Ovary (tissue), 9 donors: ENCODE results near the gene KRT79. TPM values are rescaled to one million over a fixed set of nuclear protein-coding genes. Genes with fewer than 3 reads are reported as not detected.

Experiments
- DNase-seq, 5 donors: peaks; one replicate each; pipeline ENCODE4 v3.0.0-alpha.2; 2019 to 2020
- H3K27ac ChIP-seq, 2 donors: fragments of 200-600 bp; one replicate each; pipeline versions ENCODE4 v1.5.1 to v1.8.0; 2019 to 2022
- H3K27me3 ChIP-seq: fragments of 200-600 bp; one replicate; pipeline ENCODE4 v1.8.0; 2022
- H3K36me3 ChIP-seq: fragments of 200-600 bp; sonication (generic); one replicate; pipeline ENCODE4 v1.5.1; 2019
- H3K4me1 ChIP-seq: one replicate; pipeline ENCODE4 v1.8.1; 2013; ENCODE audit warnings: mild to moderate bottlenecking, moderate library complexity; ENCODE audit not compliant: insufficient read depth
- H3K4me3 ChIP-seq: fragments of 200-600 bp; sonication (generic); one replicate; pipeline ENCODE4 v1.5.1; 2017
- H3K9me3 ChIP-seq, 2 donors: fragments of 200-600 bp in 1 of 2; sonication (generic) in 1 of 2; one replicate each; pipeline versions ENCODE4 v1.5.1 to v1.8.1; 2013 to 2019; ENCODE audit warnings: mild to moderate bottlenecking in 1 of 2, moderate library complexity in 1 of 2
- EP300 ChIP-seq: sonication (generic); formaldehyde crosslinking; IDR thresholded peaks from one replicate; pipeline ENCODE4 v1.6.1; 2017; ENCODE audit warnings: antibody characterized with exemption
- POLR2A ChIP-seq: fragments of 450-650 bp; IDR thresholded peaks from one replicate; pipeline ENCODE4 v1.6.1; 2017; ENCODE audit warnings: antibody characterized with exemption, mild to moderate bottlenecking, moderate library complexity
- WGBS, 3 donors: extraction: QIAGEN DNeasy Blood & Tissue Kit in 1 of 3; methylation state at CpG; one replicate each; pipeline versions ENCODE4 v1.1.5 to v1.1.7; 2013 to 2017; 5-methylcytosine and 5-hydroxymethylcytosine counted together
- intact Hi-C, 4 donors: fragments of 100-400 bp; cut with DNase I; formaldehyde crosslinking; loops; one replicate each; pipeline versions ENCODE4 v1.11.0 to v1.15.1; 2022 to 2023
- polyA plus RNA-seq, 2 donors: library from polyadenylated mRNA; stranded (reverse); fragments of 200-250 nt in 1 of 2; fragments of 350-450 nt in 1 of 2; fragmentation: Illumina TruSeq in 1 of 2; extraction: RNeasy Lipid Tissue Mini Kit (QIAGEN cat#74804) in 1 of 2; gene quantifications; one replicate each; pipeline ENCODE4 v1.2.3, GENCODE V29; 2013 to 2014
- small RNA-seq: library from RNA; depleted of rRNA; stranded (forward); fragments of <200 nt; gene quantifications from one replicate; pipeline ENCODE3, GENCODE V24; 2016
- total RNA-seq, 7 donors: library from RNA; depleted of rRNA in 2 of 7; stranded (reverse); fragments of >200 nt in 2 of 7; fragmentation: NEBNext Ultra II Directional in 3 of 7; extraction: Animal tissue kit (Norgen Biotek cat#: 25700) in 3 of 7; gene quantifications; one replicate each; pipeline versions ENCODE4 v1.1.0 to v1.2.4, GENCODE V29; 2016 to 2023
- TF ChIP-seq, protein P1 (sequence below), 3 donors: fragments of 450-650 bp in 2 of 3; fragments of 200-600 bp in 1 of 3; IDR thresholded peaks; one replicate each; pipeline versions ENCODE4 v1.5.1 to v1.8.0; 2016 to 2022; ENCODE audit warnings: antibody characterized with exemption in 3 of 3, mild to moderate bottlenecking in 1 of 3
- donor health status: DM: no; HTN: no; CAD: no; lungs with moderate emphysema.
- donor health status: DM: no; HTN: no; CAD: no.
- donor health status: Bipolar disorder and iron deficiency.
- donor health status: DM: yes; HTN: yes; CAD: no.
- donor health status: DM: no; HTN: no; CAD: no.
- donor health status: DM: yes; HTN: yes; CAD: no.

KRT79 gene
- total and polyA plus RNA-seq, 9 donors: not detected

GRCh38 chr12:52774629-52775250 is 59.4 kb downstream of the KRT79 start:
- no peaks in the 10 kb centered on the region for H3K4me1 ChIP-seq
- WGBS, 3 donors: 31 to 43% (median 39%) methylated on average over 8 of the region's 8 CpGs
- H3K27me3 ChIP-seq: no peaks in the 10 kb centered on the region
- no peaks in the 10 kb centered on the region for H3K36me3 ChIP-seq
- H3K4me3 ChIP-seq: no peak overlapping the region
- no peaks in the 10 kb centered on the region for H3K9me3 ChIP-seq
- DNase-seq: no peak
- H3K27ac ChIP-seq: no peak overlapping the region
- intact Hi-C loops: no loop called here
- TF ChIP-seq, protein P1, sequence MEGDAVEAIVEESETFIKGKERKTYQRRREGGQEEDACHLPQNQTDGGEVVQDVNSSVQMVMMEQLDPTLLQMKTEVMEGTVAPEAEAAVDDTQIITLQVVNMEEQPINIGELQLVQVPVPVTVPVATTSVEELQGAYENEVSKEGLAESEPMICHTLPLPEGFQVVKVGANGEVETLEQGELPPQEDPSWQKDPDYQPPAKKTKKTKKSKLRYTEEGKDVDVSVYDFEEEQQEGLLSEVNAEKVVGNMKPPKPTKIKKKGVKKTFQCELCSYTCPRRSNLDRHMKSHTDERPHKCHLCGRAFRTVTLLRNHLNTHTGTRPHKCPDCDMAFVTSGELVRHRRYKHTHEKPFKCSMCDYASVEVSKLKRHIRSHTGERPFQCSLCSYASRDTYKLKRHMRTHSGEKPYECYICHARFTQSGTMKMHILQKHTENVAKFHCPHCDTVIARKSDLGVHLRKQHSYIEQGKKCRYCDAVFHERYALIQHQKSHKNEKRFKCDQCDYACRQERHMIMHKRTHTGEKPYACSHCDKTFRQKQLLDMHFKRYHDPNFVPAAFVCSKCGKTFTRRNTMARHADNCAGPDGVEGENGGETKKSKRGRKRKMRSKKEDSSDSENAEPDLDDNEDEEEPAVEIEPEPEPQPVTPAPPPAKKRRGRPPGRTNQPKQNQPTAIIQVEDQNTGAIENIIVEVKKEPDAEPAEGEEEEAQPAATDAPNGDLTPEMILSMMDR (IDR thresholded peaks at IDR 0.05): no peak
- TF ChIP-seq POLR2A (no peak), EP300 (no peak)

DNA sequence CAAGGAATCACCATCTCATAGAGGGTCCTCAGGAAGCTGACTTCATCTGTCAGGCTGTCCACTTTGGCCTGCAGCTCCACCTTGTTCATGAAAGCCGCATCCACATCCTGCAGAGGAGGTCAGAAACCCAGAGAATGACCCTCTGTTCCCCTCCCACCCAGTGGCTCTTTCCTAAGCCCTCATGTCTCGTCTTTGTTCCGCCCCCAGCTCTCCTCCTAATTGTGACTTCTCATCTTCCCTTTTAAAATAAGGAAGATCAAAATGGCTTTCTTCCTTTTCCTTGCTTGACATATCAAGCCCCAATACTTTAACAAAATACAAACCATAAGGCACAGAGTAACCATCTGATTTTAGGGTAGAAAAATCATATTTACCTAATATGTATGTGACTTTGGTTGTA is 61.3 kb downstream of the KRT79 start:
- Histone ChIP-seq H3K36me3 (no peaks in the 10 kb centered on the region), H3K4me1 (no peaks in the 10 kb centered on the region), H3K9me3 (no peaks in the 10 kb centered on the region), H3K27me3 (no peaks in the 10 kb centered on the region), H3K27ac (no peak overlapping the region), H3K4me3 (no peak overlapping the region)
- intact Hi-C loops: no loop called here
- no peak for TF ChIP-seq EP300
- no peak for TF ChIP-seq POLR2A
- TF ChIP-seq, protein P1 (IDR thresholded peaks at IDR 0.05): no peak
- WGBS, 3 donors: 53 to 60% (median 57%) methylated on average over 3 of the region's 3 CpGs
- no peak for DNase-seq

DNA sequence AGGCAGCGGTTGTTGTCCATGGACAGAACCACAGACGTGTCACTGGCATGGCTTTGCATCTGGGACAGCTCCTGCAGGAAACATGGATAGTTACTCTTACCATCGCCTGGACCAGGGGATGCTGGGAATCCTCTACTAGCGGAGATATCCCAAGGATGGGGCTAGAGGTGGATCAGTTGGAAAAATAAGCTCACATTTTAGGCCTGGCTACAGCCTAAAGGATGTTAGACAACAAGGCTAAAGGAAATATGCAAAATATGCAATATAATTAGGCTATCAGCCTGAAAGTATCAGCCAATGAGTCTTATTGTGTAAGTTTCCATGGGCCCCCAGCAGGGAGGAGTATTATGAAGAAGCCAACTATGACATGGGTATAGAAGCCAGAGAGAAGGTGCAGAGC is 61.9 kb downstream of the KRT79 start:
- 78 to 87% (median 86%) methylated on average over 4 of the region's 4 CpGs for WGBS, 3 donors
- no peaks in the 10 kb centered on the region for H3K9me3 ChIP-seq
- H3K36me3 ChIP-seq: no peaks in the 10 kb centered on the region
- no peak overlapping the region for H3K4me3 ChIP-seq
- H3K27me3 ChIP-seq: no peaks in the 10 kb centered on the region
- intact Hi-C loops: no loop called here
- no peaks in the 10 kb centered on the region for H3K4me1 ChIP-seq
- no peak overlapping the region for H3K27ac ChIP-seq
- DNase-seq: no peak
- TF ChIP-seq POLR2A (no peak), EP300 (no peak)
- TF ChIP-seq, protein P1 (IDR thresholded peaks at IDR 0.05): no peak

DNA sequence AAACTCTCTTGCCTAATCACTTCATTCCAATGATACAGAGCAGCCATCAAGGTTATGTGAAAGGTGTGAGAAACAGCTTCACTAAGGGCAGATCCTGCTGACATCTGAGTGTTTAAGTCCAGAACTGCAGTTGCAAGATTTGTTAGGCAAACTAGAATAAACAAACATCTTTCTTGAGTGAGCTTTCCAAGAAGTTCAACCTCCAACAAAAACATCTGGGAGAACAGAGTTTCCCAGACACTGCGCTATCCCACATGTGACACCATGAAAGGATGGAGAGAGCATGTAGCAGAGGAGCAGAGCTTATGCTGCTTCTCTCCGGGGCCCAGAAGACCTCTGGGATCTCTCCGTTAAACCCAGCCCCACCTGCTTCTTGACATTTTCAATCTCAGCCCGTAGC is 62.6 kb downstream of the KRT79 start:
- no peaks in the 10 kb centered on the region for H3K27me3 ChIP-seq
- TF ChIP-seq POLR2A: no peak
- no peak for TF ChIP-seq EP300
- TF ChIP-seq, protein P1 (IDR thresholded peaks at IDR 0.05): no peak
- H3K4me1 ChIP-seq: no peaks in the 10 kb centered on the region
- H3K4me3 ChIP-seq: no peak overlapping the region
- H3K27ac ChIP-seq: no peak overlapping the region
- H3K36me3 ChIP-seq: no peaks in the 10 kb centered on the region
- 74 to 82% (median 77%) methylated on average over 4 of the region's 4 CpGs for WGBS, 3 donors
- intact Hi-C loops: no loop called here
- DNase-seq: no peak
- H3K9me3 ChIP-seq: no peaks in the 10 kb centered on the region

Small RNA genes lying within 50 kb of the gene (small RNA-seq; reads per million reads assigned to genes)
- gene AC107016.2: not detected

Other genes starting within 250 kb of the KRT79 start
- not detected for gene KRT72, start 232.8 kb downstream of the KRT79 start, total RNA-seq
- not detected for gene KRT72, start 232.8 kb downstream of the KRT79 start, polyA plus RNA-seq
- not detected for gene KRT73, start 215.8 kb downstream of the KRT79 start, total RNA-seq
- gene KRT73, start 215.8 kb downstream of the KRT79 start, polyA plus RNA-seq: not detected
- gene KRT2, start 182.1 kb downstream of the KRT79 start, total RNA-seq: not detected
- gene KRT2, start 182.1 kb downstream of the KRT79 start, polyA plus RNA-seq: not detected
- not detected for gene KRT1, start 153.9 kb downstream of the KRT79 start, total RNA-seq
- not detected for gene KRT1, start 153.9 kb downstream of the KRT79 start, polyA plus RNA-seq
- gene KRT77, start 130.8 kb downstream of the KRT79 start, total RNA-seq: not detected
- gene KRT77, start 130.8 kb downstream of the KRT79 start, polyA plus RNA-seq: not detected
- not detected for gene KRT76, start 57.0 kb downstream of the KRT79 start, total RNA-seq
- not detected for gene KRT76, start 57.0 kb downstream of the KRT79 start, polyA plus RNA-seq
- not detected for gene KRT3, start 38.2 kb downstream of the KRT79 start, total RNA-seq
- not detected for gene KRT3, start 38.2 kb downstream of the KRT79 start, polyA plus RNA-seq
- under 1 TPM in 2 of 7 donors, not detected in 5; 0.17 to 0.34 TPM for gene KRT4, start 20.2 kb downstream of the KRT79 start, total RNA-seq
- not detected for gene KRT4, start 20.2 kb downstream of the KRT79 start, polyA plus RNA-seq
- gene KRT78, start 14.7 kb upstream of the KRT79 start, total RNA-seq: under 1 TPM in 1 of 7 donors, not detected in 6; 0.46 TPM
- not detected for gene KRT78, start 14.7 kb upstream of the KRT79 start, polyA plus RNA-seq
- gene KRT8, start 70.8 kb upstream of the KRT79 start, total RNA-seq: 100 to 1,000 TPM in 1 of 7 donors, 10 to 100 TPM in 4, 1 to 10 TPM in 2; 2.7 to 663 (median 47.2) TPM
- gene KRT8, start 70.8 kb upstream of the KRT79 start, polyA plus RNA-seq: 10 to 100 TPM; 16.7 to 43.7 TPM
- 1,000 to 10,000 TPM in 1 of 7 donors, 10 to 100 TPM in 4, 1 to 10 TPM in 2; 4.4 to 1,005 (median 64.8) TPM for gene KRT18, start 114.8 kb upstream of the KRT79 start, total RNA-seq
- 10 to 100 TPM; 17.8 to 38.9 TPM for gene KRT18, start 114.8 kb upstream of the KRT79 start, polyA plus RNA-seq
- 1,000 to 10,000 TPM in 3 of 7 donors, 100 to 1,000 TPM in 4; 713 to 1,452 (median 896) TPM for gene EIF4B, start 172.1 kb upstream of the KRT79 start, total RNA-seq
- 100 to 1,000 TPM; 316 to 882 TPM for gene EIF4B, start 172.1 kb upstream of the KRT79 start, polyA plus RNA-seq
- gene TNS2, start 215.8 kb upstream of the KRT79 start, total RNA-seq: 100 to 1,000 TPM in 6 of 7 donors, 10 to 100 TPM in 1; 88.7 to 255 (median 190) TPM
- gene TNS2, start 215.8 kb upstream of the KRT79 start, polyA plus RNA-seq: 100 to 1,000 TPM in 1 of 2 donors, 10 to 100 TPM in 1; 66.8 to 161 TPM
- 10 to 100 TPM; 28.5 to 88.1 (median 79.9) TPM for gene SPRYD3, start 245.1 kb upstream of the KRT79 start, total RNA-seq
- 10 to 100 TPM; 36.9 to 39.9 TPM for gene SPRYD3, start 245.1 kb upstream of the KRT79 start, polyA plus RNA-seq